Hepatocyte (in vitro differentiated cells): Measurements from ENCODE around the gene SLC2A4. TPM values are rescaled to one million over a fixed set of nuclear protein-coding genes. Genes with fewer than 3 reads are reported as not detected.

Experiments used
- DNase-seq: peaks from one replicate; pipeline ENCODE4 v3.0.0-alpha.2; 2016; ENCODE audit warnings: low spot score
- H2AFZ ChIP-seq: fragments of 200-600 bp; sonication (generic); 2 replicates; pipeline ENCODE4 v1.6.0; 2016; ENCODE audit warnings: antibody characterized with exemption, mild to moderate bottlenecking
- H3K27ac ChIP-seq: fragments of 200-600 bp; sonication (generic); 2 replicates; pipeline ENCODE4 v1.5.1; 2016; ENCODE audit warnings: mild to moderate bottlenecking
- H3K27me3 ChIP-seq: fragments of 200-600 bp; sonication (generic); 2 replicates; pipeline ENCODE4 v1.6.1; 2016
- H3K36me3 ChIP-seq: fragments of 200-600 bp; sonication (generic); replicated peaks from 2 replicates; pipeline ENCODE4 v1.5.1; 2016; ENCODE audit warnings: low read depth; ENCODE audit not compliant: insufficient read depth
- H3K4me1 ChIP-seq: fragments of 200-600 bp; sonication (generic); 2 replicates; pipeline ENCODE4 v1.5.1; 2016; ENCODE audit warnings: mild to moderate bottlenecking, moderate library complexity; ENCODE audit not compliant: insufficient read depth
- H3K4me2 ChIP-seq: fragments of 200-600 bp; sonication (generic); 2 replicates; pipeline ENCODE4 v1.6.0; 2016
- H3K4me3 ChIP-seq: fragments of 200-600 bp; sonication (generic); 2 replicates; pipeline ENCODE4 v1.5.1; 2016; ENCODE audit warnings: mild to moderate bottlenecking
- H3K79me2 ChIP-seq: fragments of 200-600 bp; sonication (generic); 2 replicates; pipeline ENCODE4 v1.6.0; 2017; ENCODE audit warnings: mild to moderate bottlenecking
- H3K9me2 ChIP-seq: fragments of 200-600 bp; sonication (generic); replicated peaks from 2 replicates; pipeline ENCODE4 v1.6.0; 2017; ENCODE audit warnings: mild to moderate bottlenecking; ENCODE audit not compliant: insufficient read depth
- H3K9me3 ChIP-seq: fragments of 200-600 bp; sonication (generic); 2 replicates; pipeline ENCODE4 v1.5.1; 2016; ENCODE audit warnings: low read depth, mild to moderate bottlenecking
- H4K20me1 ChIP-seq: fragments of 200-600 bp; sonication (generic); 2 replicates; pipeline ENCODE4 v1.6.0; 2016; ENCODE audit warnings: mild to moderate bottlenecking; ENCODE audit not compliant: insufficient read depth, poor library complexity, severe bottlenecking
- CTCF ChIP-seq: fragments of 200-600 bp; sonication (generic); IDR thresholded peaks from 2 replicates; pipeline ENCODE4 v1.5.1; 2016; ENCODE audit warnings: antibody characterized with exemption, mild to moderate bottlenecking; ENCODE audit not compliant: poor library complexity
- EZH2 ChIP-seq: fragments of 200-600 bp; sonication (generic); IDR thresholded peaks from 2 replicates; pipeline ENCODE4 v1.6.1; 2016; ENCODE audit warnings: antibody characterized with exemption, mild to moderate bottlenecking, borderline replicate concordance
- EZH2phosphoT487 ChIP-seq: fragments of 200-600 bp; sonication (generic); IDR thresholded peaks from one replicate; pipeline ENCODE4 v1.6.1; 2018; ENCODE audit warnings: antibody characterized with exemption, mild to moderate bottlenecking, low read depth, moderate library complexity; ENCODE audit not compliant: unreplicated experiment, severe bottlenecking
- WGBS: methylation state at CpG from one replicate; pipeline ENCODE4 v1.1.6; 2016; ENCODE audit warnings: low lambda C conversion rate; ENCODE audit errors: missing lambda C conversion rate; 5-methylcytosine and 5-hydroxymethylcytosine counted together
- polyA plus RNA-seq: library from polyadenylated mRNA; unstranded; fragments of >200 nt; fragmentation: Nextera tagmentation; extraction: Ambion mirVana; gene quantifications from 2 replicates; pipeline ENCODE4 v1.2.1, GENCODE V29; 2016
- total RNA-seq: library from RNA; depleted of rRNA; stranded (reverse); fragments of >200 nt; gene quantifications from 2 replicates; pipeline ENCODE4 v1.2.3, GENCODE V29; 2014

The SLC2A4 gene
- total and polyA plus RNA-seq, 2 experiments from 2014 or later: 0.42 to 1.6 TPM

GRCh38 chr17:7311110-7311705 is 29.7 kb downstream of the SLC2A4 start:
- H4K20me1 ChIP-seq: peaks cover 43% of the 10 kb centered on the region
- H3K27me3 ChIP-seq: no peaks in the 10 kb centered on the region
- no peaks in the 10 kb centered on the region for H3K9me3 ChIP-seq
- no peak overlapping the region for H3K4me3 ChIP-seq
- H3K4me2 ChIP-seq: no peak overlapping the region
- DNase-seq: no peak
- TF ChIP-seq EZH2phosphoT487 (no peak), CTCF (no peak), EZH2 (no peak)
- peaks cover 8% of the 10 kb centered on the region for H3K36me3 ChIP-seq
- H3K4me1 ChIP-seq: peaks cover 23% of the 10 kb centered on the region
- WGBS: 96% methylated on average over 7 of the region's 7 CpGs
- no peaks in the 10 kb centered on the region for H3K9me2 ChIP-seq
- H3K27ac ChIP-seq: no peak overlapping the region
- no peak overlapping the region for H2AFZ ChIP-seq
- H3K79me2 ChIP-seq: peaks cover 66% of the 10 kb centered on the region

GRCh38 chr17:7312432-7313087 is 31.0 kb downstream of the SLC2A4 start:
- no peak for TF ChIP-seq CTCF
- no peak for TF ChIP-seq EZH2
- no peak for TF ChIP-seq EZH2phosphoT487
- Histone ChIP-seq H3K4me1 (peaks cover 21% of the 10 kb centered on the region), H2AFZ (no peak overlapping the region), H3K9me2 (no peaks in the 10 kb centered on the region), H3K9me3 (no peaks in the 10 kb centered on the region), H3K79me2 (peaks cover 66% of the 10 kb centered on the region), H3K4me2 (no peak overlapping the region), H3K27ac (no peak overlapping the region), H3K36me3 (peaks cover 8% of the 10 kb centered on the region), H3K27me3 (no peaks in the 10 kb centered on the region), H3K4me3 (no peak overlapping the region), H4K20me1 (peaks cover 43% of the 10 kb centered on the region)
- WGBS: 89% methylated on average over 7 of the region's 7 CpGs
- DNase-seq: no peak

GRCh38 chr17:7313088-7313889 is 31.8 kb downstream of the SLC2A4 start:
- DNase-seq: no peak
- H3K9me3 ChIP-seq: no peaks in the 10 kb centered on the region
- H3K27ac ChIP-seq: peak overlapping the region; percentile 46
- H3K4me1 ChIP-seq: peaks cover 21% of the 10 kb centered on the region
- H3K27me3 ChIP-seq: no peaks in the 10 kb centered on the region
- 93% methylated on average over 7 of the region's 7 CpGs for WGBS
- peaks cover 8% of the 10 kb centered on the region for H3K36me3 ChIP-seq
- no peak overlapping the region for H3K4me3 ChIP-seq
- H3K9me2 ChIP-seq: no peaks in the 10 kb centered on the region
- no peak overlapping the region for H2AFZ ChIP-seq
- peaks cover 39% of the 10 kb centered on the region for H4K20me1 ChIP-seq
- peak overlapping the region; percentile 91 for H3K4me2 ChIP-seq
- TF ChIP-seq EZH2: no peak
- no peak for TF ChIP-seq EZH2phosphoT487
- no peak for TF ChIP-seq CTCF
- peaks cover 59% of the 10 kb centered on the region for H3K79me2 ChIP-seq
